Adipocyte (in vitro differentiated cells): ENCODE measurements around the gene PARVA.

ENCODE experiments used
- DNase-seq: peaks from one replicate; pipeline ENCODE4 v3.0.0-alpha.2; 2015; ENCODE audit warnings: low read depth
- H3K27me3 ChIP-seq: replicated peaks from 2 replicates; pipeline ENCODE4 v1.7.0; 2013; ENCODE audit warnings: mild to moderate bottlenecking, low read length, moderate library complexity; ENCODE audit not compliant: control insufficient read depth, insufficient read depth
- H3K36me3 ChIP-seq: 2 replicates; pipeline ENCODE4 v1.7.0; 2013; ENCODE audit warnings: low read length, mild to moderate bottlenecking, moderate library complexity; ENCODE audit not compliant: control insufficient read depth, insufficient read depth, severe bottlenecking
- H3K4me1 ChIP-seq: 2 replicates; pipeline ENCODE4 v1.7.0; 2013; ENCODE audit warnings: mild to moderate bottlenecking, low read length, moderate library complexity; ENCODE audit not compliant: control insufficient read depth, insufficient read depth
- H3K4me3 ChIP-seq: 2 replicates; pipeline ENCODE4 v1.7.0; 2013; ENCODE audit warnings: mild to moderate bottlenecking, low read length, moderate library complexity
- H3K9ac ChIP-seq: 2 replicates; pipeline ENCODE4 v1.7.0; 2013; ENCODE audit warnings: mild to moderate bottlenecking, low read length, moderate library complexity
- H3K9me3 ChIP-seq: 2 replicates; pipeline ENCODE4 v1.7.0; 2013; ENCODE audit warnings: mild to moderate bottlenecking, low read length, moderate library complexity; ENCODE audit not compliant: control insufficient read depth

PARVA gene

DNA sequence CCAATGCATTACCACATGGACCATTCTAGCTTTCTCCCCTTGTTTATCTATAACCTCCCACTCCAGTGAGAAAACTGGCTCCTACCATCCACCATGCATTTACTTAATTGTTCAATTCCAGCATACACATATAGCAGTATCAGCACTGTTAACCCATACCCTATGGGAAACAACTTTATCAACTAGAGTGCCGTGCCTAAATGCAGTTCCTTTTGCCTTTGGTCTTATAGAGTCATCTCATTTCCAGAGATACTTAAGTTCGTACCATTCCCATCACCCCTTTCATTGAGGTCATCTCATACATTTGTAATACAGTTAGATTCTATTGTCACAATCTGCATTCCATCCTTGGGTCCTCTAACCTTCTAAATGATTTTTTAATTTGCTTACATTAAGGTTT lies 86.9 kb downstream of the PARVA start:
- Histone ChIP-seq H3K4me1 (peaks cover 23% of the 10 kb centered on the region), H3K36me3 (peaks cover 7% of the 10 kb centered on the region), H3K9ac (no peak overlapping the region), H3K9me3 (no peaks in the 10 kb centered on the region), H3K4me3 (no peak overlapping the region), H3K27me3 (no peaks in the 10 kb centered on the region)
- DNase-seq: no peak

DNA sequence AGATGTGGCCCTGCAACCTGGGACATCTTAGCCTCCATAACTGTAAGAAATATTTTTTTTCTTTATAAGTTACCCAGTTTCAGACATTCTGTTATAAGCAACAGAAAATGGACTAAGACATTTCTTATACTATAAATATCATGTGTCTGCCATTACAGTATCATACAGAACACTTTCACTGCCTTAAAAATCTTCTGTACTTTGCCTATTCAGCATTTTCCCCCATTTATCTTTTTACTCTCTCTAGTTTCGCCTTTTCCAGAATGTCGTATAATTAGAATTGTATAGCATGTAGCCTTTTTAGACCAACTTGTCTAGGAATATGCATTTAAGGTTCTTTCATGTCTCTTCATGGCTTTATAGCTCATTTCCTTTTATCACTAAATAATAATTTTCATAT lies 88.0 kb downstream of the PARVA start:
- no peak for DNase-seq
- Histone ChIP-seq H3K9me3 (no peaks in the 10 kb centered on the region), H3K4me3 (no peak overlapping the region), H3K36me3 (peaks cover 7% of the 10 kb centered on the region), H3K9ac (no peak overlapping the region), H3K4me1 (peaks cover 28% of the 10 kb centered on the region), H3K27me3 (no peaks in the 10 kb centered on the region)

DNA sequence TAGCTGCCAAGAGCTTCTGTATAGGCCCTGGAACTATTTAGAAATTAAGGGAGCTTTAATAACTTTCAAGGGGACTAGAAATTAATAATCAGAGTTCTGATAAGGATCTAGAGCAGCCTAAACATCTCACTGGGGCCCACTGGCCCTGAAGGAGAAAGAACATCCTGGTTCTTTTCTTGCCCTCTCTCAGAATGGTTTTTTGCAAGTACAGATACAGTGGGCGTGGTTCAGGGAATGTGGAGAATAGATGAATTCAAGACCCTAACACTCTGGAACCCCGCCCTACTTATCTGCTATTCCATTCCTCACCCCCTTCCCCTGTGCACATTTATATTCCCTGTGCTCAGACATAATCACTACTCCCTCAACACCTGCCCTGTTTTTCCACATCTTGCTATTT lies 90.2 kb downstream of the PARVA start:
- Histone ChIP-seq H3K9ac (no peak overlapping the region), H3K36me3 (peaks cover 7% of the 10 kb centered on the region), H3K4me1 (peaks cover 46% of the 10 kb centered on the region), H3K9me3 (no peaks in the 10 kb centered on the region), H3K27me3 (no peaks in the 10 kb centered on the region), H3K4me3 (no peak overlapping the region)
- no peak for DNase-seq

DNA sequence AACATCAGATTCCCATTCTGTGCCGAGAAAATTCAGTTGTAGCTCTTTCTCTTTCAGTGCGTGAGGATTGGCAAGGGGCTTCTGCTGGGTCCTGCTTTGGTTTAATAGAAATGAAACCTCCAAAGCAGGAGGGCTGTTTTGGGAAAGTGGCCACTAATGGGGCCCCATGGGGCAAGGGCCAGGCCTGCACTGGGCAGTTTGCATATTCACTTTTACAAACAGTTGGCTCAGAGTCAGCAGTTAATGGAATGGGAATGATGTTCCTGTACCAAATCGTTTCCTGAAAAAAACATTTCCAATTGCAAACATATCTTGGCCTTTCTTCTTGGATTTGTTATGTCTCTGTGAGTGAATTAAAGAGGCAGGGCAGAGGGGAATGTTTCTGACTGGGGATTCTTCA lies 92.1 kb downstream of the PARVA start:
- H3K27me3 ChIP-seq: no peaks in the 10 kb centered on the region
- DNase-seq: peak; percentile 51
- peak overlapping the region; percentile 79 for H3K9ac ChIP-seq
- no peaks in the 10 kb centered on the region for H3K9me3 ChIP-seq
- peaks cover 53% of the 10 kb centered on the region for H3K4me1 ChIP-seq
- H3K4me3 ChIP-seq: peak overlapping the region; percentile 71
- H3K36me3 ChIP-seq: peaks cover 13% of the 10 kb centered on the region

DNA sequence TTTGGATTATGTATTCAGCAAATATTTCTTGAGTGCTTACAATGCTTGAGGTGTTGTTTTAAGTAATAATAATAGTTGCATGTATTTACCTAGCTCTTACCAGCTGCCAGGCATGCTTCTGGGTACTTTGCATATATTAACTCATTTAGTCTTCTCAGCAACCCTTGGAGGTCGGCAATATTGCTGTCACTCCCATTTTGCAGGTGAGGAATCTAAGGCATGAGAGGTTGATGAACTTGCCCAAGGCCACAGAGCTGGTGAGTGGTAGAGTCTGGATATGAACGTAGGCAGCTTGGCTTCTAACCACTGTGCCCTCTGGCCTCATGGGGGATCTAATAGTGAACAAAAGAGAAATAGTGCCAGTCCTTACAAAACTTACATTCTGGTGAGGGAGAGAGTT lies 92.9 kb downstream of the PARVA start:
- H3K36me3 ChIP-seq: peaks cover 18% of the 10 kb centered on the region
- no peaks in the 10 kb centered on the region for H3K27me3 ChIP-seq
- peak overlapping the region; percentile 71 for H3K4me3 ChIP-seq
- no peaks in the 10 kb centered on the region for H3K9me3 ChIP-seq
- peak overlapping the region; percentile 79 for H3K9ac ChIP-seq
- no peak for DNase-seq
- peaks cover 53% of the 10 kb centered on the region for H3K4me1 ChIP-seq

GRCh38 chr11:12472401-12473005 lies 95.1 kb downstream of the PARVA start:
- Histone ChIP-seq H3K36me3 (peaks cover 40% of the 10 kb centered on the region), H3K9ac (no peak overlapping the region), H3K9me3 (no peaks in the 10 kb centered on the region), H3K4me3 (no peak overlapping the region), H3K4me1 (peaks cover 48% of the 10 kb centered on the region), H3K27me3 (no peaks in the 10 kb centered on the region)
- no peak for DNase-seq

DNA sequence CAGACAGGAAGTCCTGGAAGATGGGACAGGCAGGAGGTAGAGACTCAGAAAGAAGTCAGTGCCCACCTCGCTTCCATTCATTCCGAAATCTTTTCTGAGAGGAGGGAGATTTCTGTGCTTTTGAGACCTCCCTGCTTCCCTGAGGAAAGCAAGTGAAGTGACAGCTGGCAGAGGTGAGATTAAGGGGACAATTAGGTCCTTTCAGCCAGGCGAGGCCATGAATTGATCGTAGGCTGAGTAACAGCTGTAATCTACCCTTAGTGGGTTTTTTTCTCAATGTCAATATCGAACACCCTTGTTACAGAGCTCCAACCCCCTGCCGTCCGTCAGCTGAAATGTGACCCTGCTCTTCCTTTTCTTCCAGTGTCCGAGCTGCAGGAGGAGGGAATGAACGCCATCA lies 96.0 kb downstream of the PARVA start:
- Histone ChIP-seq H3K27me3 (no peaks in the 10 kb centered on the region), H3K4me3 (no peak overlapping the region), H3K9ac (no peak overlapping the region), H3K9me3 (no peaks in the 10 kb centered on the region), H3K4me1 (peaks cover 45% of the 10 kb centered on the region), H3K36me3 (peaks cover 49% of the 10 kb centered on the region)
- no peak for DNase-seq

- Histone ChIP-seq H3K9me3 (no peaks in the 10 kb centered on the region), H3K9ac (no peak overlapping the region), H3K4me1 (peaks cover 39% of the 10 kb centered on the region), H3K36me3 (peaks cover 64% of the 10 kb centered on the region), H3K27me3 (no peaks in the 10 kb centered on the region), H3K4me3 (no peak overlapping the region)
- no peak for DNase-seq
These were observed 97.5 kb downstream of the PARVA start for GRCh38 chr11:12474871-12475270.

DNA sequence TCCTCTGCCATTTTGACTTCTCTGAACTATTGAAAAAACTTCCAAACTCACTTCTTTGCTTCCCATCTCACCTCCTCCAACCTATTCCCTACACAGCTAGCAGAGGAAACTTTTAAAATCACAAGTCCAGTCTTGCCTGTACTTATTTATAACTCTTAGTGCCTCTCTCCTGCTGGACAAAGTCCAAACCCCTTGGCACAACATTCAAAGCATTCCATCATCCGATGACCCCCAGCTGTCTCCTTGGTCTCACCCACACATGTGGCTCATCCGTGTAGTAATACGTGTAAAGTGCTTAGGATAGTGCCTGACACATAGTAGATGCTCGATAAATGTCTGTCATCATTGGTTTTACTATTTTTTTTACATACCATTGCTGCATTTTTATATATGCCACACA lies 101.4 kb downstream of the PARVA start:
- Histone ChIP-seq H3K36me3 (peaks cover 94% of the 10 kb centered on the region), H3K27me3 (no peaks in the 10 kb centered on the region), H3K9ac (no peak overlapping the region), H3K9me3 (no peaks in the 10 kb centered on the region), H3K4me3 (no peak overlapping the region), H3K4me1 (peaks cover 16% of the 10 kb centered on the region)
- no peak for DNase-seq

DNA sequence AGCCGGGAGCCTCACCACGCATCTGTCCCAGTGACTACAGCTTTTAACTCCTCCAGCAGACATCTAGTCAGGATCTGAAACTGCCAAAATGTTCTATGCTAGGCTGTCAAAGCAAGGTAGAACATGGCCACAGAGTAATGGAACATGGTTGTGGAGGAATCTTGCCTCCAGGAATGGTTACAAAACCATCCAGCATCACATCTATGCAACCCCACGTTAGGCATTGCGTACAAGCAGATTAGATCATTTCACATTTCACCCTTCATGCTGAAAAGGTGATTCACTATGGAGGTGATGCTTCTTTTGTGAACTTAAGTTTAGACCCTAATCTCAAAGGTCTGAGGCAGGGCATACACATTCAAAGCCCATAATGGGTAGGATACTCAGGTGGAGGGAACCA lies 103.0 kb downstream of the PARVA start:
- Histone ChIP-seq H3K9ac (no peak overlapping the region), H3K27me3 (no peaks in the 10 kb centered on the region), H3K4me1 (peaks cover 24% of the 10 kb centered on the region), H3K4me3 (no peak overlapping the region), H3K9me3 (no peaks in the 10 kb centered on the region), H3K36me3 (peaks cover 89% of the 10 kb centered on the region)
- DNase-seq: no peak

DNA sequence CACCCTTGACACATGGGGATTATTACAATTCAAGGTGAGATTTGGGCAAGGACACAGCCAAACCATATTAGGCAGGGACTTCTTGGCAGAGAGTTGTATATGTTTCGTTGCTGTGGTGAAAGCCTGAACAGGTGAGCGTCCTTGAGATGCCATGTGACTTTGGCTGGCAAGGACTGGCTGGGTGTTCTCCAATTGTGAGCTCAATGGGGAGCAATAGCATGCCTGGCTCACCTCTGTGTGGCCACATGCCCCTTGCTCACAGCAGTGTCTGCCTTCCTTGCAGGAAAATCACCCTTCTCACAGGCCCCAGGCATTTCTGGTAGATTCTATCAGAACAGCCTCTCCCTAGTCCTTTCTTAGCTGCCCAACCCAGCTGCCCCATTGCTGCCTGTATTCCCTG lies 105.5 kb downstream of the PARVA start:
- Histone ChIP-seq H3K9me3 (no peaks in the 10 kb centered on the region), H3K36me3 (peaks cover 81% of the 10 kb centered on the region), H3K4me3 (no peak overlapping the region), H3K9ac (no peak overlapping the region), H3K4me1 (peaks cover 24% of the 10 kb centered on the region), H3K27me3 (no peaks in the 10 kb centered on the region)
- no peak for DNase-seq

GRCh38 chr11:12483604-12484003 lies 106.2 kb downstream of the PARVA start:
- no peak overlapping the region for H3K4me3 ChIP-seq
- no peak overlapping the region for H3K9ac ChIP-seq
- H3K9me3 ChIP-seq: peaks cover 5% of the 10 kb centered on the region
- no peaks in the 10 kb centered on the region for H3K27me3 ChIP-seq
- DNase-seq: no peak
- peaks cover 18% of the 10 kb centered on the region for H3K4me1 ChIP-seq
- H3K36me3 ChIP-seq: peaks cover 81% of the 10 kb centered on the region
